ENCODE results near the gene KCNK4. TPM values are rescaled to one million over a fixed set of nuclear protein-coding genes. Genes with fewer than 3 reads are reported as not detected.

Gene KCNK4
- total RNA-seq, 3 donors from 2014 or later, result not detected

DNA sequence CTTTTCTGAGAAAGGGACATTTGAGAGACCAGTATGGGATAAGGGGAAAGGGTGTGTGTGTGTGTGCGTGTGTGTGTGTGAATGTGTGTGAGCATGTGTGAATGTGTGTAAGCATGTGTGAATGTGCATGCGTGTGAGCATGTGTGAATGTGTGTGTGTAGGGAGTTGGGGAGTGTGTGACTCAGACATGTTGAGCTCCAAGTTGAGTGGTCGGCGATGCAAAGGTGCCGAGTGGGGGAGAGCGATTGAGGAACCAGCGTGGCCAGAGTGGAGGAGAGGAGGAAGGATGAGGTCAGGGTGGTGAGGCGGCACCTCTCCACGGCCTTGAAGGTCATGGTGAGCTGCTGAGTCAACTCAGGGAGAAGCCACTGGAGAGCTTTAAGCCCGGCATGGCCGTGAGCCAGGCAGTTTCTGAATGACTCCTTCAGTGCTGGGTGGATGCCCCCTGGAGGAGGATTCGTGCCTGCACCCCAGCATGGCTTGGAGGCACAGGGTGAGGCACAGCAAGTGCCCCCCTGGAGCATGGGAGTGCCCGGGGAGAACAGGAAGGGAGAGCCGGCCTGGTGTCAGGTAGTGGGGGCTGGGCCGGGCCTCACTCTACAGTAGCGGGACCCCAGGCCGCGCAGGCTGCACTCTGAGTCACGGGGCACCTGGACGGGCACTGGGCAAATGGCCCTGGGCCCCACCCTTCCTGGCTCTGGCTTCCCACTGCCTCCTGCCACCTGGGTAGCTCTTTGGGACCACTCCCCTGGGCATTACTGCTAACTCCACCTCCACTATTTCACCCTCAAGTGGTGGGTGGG lies 40.7 kb downstream of the KCNK4 start:
- peak; percentile 70 for ATAC-seq
- Histone ChIP-seq H3K4me3 (no peak overlapping the region), H3K36me3 (ENCODE audit: low read depth) (no peaks in the 10 kb centered on the region), H3K4me1 (ENCODE audit: low read depth) (peaks cover 30% of the 10 kb centered on the region), H3K9me3 (no peaks in the 10 kb centered on the region)
- peak; percentile 91 to 96 (median 93) for DNase-seq
- TF ChIP-seq, protein P1, sequence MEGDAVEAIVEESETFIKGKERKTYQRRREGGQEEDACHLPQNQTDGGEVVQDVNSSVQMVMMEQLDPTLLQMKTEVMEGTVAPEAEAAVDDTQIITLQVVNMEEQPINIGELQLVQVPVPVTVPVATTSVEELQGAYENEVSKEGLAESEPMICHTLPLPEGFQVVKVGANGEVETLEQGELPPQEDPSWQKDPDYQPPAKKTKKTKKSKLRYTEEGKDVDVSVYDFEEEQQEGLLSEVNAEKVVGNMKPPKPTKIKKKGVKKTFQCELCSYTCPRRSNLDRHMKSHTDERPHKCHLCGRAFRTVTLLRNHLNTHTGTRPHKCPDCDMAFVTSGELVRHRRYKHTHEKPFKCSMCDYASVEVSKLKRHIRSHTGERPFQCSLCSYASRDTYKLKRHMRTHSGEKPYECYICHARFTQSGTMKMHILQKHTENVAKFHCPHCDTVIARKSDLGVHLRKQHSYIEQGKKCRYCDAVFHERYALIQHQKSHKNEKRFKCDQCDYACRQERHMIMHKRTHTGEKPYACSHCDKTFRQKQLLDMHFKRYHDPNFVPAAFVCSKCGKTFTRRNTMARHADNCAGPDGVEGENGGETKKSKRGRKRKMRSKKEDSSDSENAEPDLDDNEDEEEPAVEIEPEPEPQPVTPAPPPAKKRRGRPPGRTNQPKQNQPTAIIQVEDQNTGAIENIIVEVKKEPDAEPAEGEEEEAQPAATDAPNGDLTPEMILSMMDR (IDR thresholded peaks at IDR 0.05), result peak; percentile 57
- intact Hi-C loops (cut with DNase I, micrococcal nuclease), result no loop called here

DNA sequence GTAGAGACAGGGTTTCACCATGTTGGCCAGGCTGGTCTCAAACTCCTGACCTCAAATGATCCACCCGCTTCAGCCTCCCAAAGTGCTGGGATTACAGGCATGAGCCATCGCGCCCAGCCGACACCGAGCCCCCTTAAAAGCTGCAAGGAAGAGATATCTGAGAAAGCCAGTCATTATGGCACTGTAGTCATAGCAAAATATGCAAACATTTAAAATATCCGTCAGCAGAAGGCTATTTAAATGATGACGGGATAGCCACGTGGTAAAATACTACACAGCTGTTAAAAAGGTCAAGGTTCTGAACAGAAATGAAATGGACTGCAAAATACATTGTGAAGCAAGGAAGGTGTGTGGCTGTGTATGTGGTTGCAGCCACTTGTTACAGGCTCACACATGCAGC lies 42.5 kb downstream of the KCNK4 start:
- TF ChIP-seq, protein P1 (IDR thresholded peaks at IDR 0.05), result no peak
- Histone ChIP-seq H3K36me3 (ENCODE audit: low read depth) (no peaks in the 10 kb centered on the region), H3K4me3 (no peak overlapping the region), H3K4me1 (ENCODE audit: low read depth) (peaks cover 29% of the 10 kb centered on the region), H3K9me3 (no peaks in the 10 kb centered on the region)
- DNase-seq (no peak), ATAC-seq (no peak)
- intact Hi-C loops (cut with DNase I, micrococcal nuclease), result no loop called here

DNA sequence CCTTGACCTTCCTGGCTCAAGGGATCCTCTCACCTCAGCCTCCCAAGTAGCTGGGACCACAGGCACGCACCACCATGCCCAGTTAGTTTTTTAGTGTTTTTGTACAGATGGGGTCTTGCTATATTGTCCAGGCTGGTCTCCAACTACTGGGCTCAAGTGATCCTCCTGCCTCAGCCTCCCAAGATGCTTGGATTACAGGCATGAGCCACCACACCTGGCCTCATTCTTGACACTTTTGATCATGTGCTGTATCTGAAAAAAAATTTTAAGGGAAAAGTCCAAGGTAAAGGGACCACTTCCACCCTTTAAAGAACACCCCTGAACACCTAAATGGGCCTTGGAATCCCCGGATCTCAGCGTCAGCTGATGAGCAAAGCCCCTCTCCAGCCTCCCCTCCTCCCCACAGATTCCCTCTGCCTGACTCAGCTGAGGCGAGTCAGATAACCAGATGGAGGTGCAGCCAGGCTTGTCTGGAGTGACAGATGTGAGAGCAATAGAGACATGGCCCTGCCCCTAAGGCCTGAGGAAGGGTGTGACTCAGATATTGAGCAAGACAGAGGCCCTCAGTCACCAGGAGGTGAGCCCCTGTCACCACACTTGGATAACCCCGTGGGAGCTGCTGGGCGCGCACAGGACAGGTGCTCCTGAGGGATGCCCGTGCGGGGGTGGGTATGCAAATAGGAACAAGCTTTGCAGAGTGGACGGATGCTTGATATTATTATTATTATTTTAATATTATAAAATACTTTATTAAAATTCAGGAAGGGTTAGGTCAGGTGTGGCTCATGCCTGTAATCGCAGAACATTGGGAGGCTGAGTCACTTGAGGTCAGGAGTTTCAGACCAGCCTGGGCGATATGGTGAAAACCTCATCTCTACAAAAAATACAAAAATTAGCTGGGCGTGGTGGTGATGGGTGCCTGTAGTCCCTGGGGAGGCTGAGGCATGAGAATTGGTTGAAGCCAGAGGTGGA lies 43.9 kb downstream of the KCNK4 start:
- peak; percentile 81 for ATAC-seq

DNA sequence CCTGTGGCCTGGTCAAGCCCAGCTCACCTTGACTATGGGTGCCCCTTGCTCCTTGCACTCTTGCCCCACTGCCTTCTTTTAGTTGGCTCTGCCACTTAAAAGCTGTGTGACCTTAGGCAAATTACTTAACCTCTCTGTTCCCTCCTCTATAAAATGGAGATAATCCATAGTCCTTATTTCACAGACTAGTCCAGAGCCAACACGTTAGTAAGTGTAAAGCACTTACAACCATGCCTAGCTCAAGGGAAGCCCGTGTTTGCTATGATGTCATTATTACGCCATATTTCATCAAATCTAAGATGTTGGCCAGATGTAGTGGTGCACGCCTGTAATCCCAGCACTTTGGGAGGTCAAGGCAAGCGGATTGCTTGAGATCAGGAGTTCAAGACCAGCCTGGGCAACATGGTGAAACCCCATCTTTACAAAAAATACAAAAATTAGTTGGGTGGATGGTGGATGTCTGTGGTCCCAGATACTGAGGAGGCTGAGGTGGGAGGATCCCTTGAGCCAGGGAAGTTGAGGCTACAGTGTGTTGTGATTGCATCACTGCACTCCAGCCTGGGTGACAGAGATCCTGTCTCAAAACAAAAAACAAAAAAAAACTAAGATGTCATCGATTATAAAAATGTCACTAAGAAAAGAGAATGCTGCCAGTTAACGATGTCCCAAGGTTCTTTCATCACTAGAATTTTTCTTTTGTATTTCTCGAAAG lies 46.6 kb downstream of the KCNK4 start:
- H3K4me1 ChIP-seq (ENCODE audit: low read depth), result peaks cover 7% of the 10 kb centered on the region
- no peaks in the 10 kb centered on the region for H3K9me3 ChIP-seq
- DNase-seq (no peak), ATAC-seq (no peak)
- TF ChIP-seq, protein P1 (IDR thresholded peaks at IDR 0.05), result no peak
- no peaks in the 10 kb centered on the region for H3K36me3 ChIP-seq (ENCODE audit: low read depth)
- H3K4me3 ChIP-seq, result no peak overlapping the region
- intact Hi-C loops (cut with DNase I, micrococcal nuclease), result no loop called here

More for the DNA sequence above, 43.9 kb downstream of the KCNK4 start:
- peaks cover 17% of the 10 kb centered on the region for H3K4me1 ChIP-seq (ENCODE audit: low read depth)
- TF ChIP-seq, protein P1 (IDR thresholded peaks at IDR 0.05), result no peak
- DNase-seq, result peak; percentile 61 to 86 (median 70)
- no peak overlapping the region for H3K4me3 ChIP-seq
- H3K36me3 ChIP-seq (ENCODE audit: low read depth), result no peaks in the 10 kb centered on the region
- intact Hi-C loops (cut with DNase I, micrococcal nuclease), result no loop called here
- H3K9me3 ChIP-seq, result no peaks in the 10 kb centered on the region

DNA sequence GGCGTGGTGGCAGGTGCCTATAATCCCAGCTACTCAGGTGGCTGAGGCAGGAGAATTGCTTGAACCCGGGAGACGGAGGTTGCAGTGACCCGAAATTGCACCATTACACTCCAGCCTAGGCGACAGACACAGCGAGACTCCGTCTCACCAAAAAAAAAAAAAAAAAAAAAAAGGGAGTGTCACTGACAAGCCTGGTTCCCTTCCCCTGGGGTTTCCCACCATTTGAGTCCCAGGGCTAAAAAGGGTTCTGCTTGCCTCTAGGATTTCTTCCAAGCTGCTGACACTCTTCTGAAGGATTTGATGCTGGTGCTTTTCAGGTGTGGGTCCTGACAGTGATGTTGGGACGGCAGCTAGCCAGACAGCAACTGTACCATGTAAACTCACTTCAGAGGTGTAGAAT lies 47.6 kb downstream of the KCNK4 start:
- ATAC-seq, result no peak
- Histone ChIP-seq H3K9me3 (no peaks in the 10 kb centered on the region), H3K36me3 (ENCODE audit: low read depth) (no peaks in the 10 kb centered on the region), H3K4me1 (ENCODE audit: low read depth) (peaks cover 12% of the 10 kb centered on the region), H3K4me3 (no peak overlapping the region)
- no peak for DNase-seq
- intact Hi-C loops (cut with DNase I, micrococcal nuclease), result no loop called here
- TF ChIP-seq, protein P1 (IDR thresholded peaks at IDR 0.05), result no peak
